ENCODE results near the gene ULBP2.
"Not testable (repeated sequence)": the region's sequence is repeated elsewhere in the genome, so short reads cannot be mapped to it uniquely, and the experiment has no call there.

The ULBP2 gene

DNA sequence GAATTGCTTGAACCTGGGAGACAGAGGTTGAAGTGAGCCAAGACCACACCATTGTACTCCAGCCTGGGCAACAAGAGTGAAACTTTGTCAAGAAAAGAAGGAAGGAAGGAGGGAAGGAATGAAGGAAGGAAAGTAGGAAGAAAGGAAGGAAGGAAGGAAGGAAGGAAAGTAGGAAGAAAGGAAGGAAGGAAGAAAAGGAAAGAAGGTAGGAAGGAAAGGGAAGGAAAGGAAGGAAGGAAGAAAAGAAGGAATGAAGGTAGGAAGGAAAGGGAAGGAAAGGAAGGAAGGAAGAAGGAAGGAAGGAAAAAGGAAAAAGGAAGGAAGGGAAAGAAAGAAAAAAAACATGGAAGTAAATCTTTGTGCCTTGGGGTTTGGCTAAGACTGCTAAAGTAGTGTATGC is 33.6 kb downstream of the ULBP2 start:
- no peak for DNase-seq

DNA sequence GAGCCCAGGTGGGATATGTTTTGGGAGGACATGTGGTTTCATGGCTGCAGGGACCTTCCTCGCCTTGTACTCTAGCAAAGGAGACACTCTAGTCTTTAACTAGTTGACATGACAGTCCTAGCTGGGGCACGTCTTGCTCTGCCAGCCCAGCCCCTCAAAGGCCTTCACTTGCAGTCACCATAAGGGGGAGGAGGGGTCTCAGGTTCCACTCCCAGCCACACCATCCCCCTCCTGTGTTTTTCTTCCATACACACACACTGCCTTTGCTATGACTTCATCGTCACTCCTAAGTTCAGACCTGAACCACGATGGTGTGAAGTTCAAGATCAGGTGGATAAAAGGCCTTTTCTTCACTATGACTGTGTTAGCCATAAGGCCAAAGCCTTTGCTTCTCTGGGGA is 35.4 kb downstream of the ULBP2 start:
- no peak for DNase-seq

GRCh38 chr6:149978610-149979009 is 36.8 kb downstream of the ULBP2 start:
- DNase-seq, result no peak

- no peak for DNase-seq
Measured at GRCh38 chr6:149979293-149979692, 37.5 kb downstream of the ULBP2 start.

DNA sequence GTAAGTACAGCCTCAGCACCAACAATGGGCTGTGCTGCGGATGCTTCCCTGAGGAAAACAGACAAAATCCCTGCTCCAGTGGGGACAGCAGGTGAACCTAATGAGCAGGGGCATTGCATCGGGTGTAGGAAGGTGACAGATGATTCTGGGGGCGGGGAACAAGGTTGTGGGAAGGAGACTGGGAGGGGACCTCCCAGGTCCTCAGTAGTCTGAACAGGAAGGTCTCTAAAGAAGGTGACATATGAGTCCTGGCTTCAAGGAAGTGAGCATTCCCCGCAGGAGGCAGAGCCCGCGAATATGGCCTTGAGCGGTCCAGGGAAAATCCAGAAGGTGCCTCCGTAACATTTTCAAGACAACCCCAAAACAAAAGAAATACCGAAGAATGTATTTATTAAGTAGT is 41.3 kb downstream of the ULBP2 start:
- no peak for DNase-seq

GRCh38 chr6:149984773-149985172 is 43.0 kb downstream of the ULBP2 start:
- no peak for DNase-seq

- DNase-seq, result no peak
Measured at GRCh38 chr6:149985481-149985937, 43.7 kb downstream of the ULBP2 start.

DNA sequence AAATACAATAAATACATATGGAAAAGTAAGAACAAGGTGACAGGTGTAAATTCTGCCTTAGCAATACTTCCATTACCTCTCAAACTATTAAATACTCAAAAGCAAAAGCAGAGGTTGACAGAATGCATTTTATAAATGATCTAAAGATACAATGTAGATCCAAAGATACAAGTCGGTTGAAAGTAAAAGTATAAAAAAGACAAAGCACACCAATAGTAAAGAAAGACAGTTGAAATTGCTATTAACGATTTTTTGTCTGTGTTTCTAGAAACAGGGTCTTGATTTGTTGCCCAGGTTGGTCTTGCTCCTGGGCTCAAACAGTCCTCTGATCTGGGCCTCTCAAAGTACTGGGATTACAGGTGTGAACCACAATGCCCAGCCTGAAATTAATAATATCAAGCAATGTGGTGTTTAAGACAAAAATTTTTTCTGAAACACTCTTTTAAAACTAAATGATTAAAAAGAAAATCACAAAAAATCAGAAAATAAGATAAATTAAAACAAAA is 45.8 kb downstream of the ULBP2 start:
- DNase-seq, result no peak

- DNase-seq, result no peak
Measured at GRCh38 chr6:149988550-149989346, 46.9 kb downstream of the ULBP2 start.

- DNase-seq, result no peak
Measured at GRCh38 chr6:149990212-149990660, 48.4 kb downstream of the ULBP2 start.

DNA sequence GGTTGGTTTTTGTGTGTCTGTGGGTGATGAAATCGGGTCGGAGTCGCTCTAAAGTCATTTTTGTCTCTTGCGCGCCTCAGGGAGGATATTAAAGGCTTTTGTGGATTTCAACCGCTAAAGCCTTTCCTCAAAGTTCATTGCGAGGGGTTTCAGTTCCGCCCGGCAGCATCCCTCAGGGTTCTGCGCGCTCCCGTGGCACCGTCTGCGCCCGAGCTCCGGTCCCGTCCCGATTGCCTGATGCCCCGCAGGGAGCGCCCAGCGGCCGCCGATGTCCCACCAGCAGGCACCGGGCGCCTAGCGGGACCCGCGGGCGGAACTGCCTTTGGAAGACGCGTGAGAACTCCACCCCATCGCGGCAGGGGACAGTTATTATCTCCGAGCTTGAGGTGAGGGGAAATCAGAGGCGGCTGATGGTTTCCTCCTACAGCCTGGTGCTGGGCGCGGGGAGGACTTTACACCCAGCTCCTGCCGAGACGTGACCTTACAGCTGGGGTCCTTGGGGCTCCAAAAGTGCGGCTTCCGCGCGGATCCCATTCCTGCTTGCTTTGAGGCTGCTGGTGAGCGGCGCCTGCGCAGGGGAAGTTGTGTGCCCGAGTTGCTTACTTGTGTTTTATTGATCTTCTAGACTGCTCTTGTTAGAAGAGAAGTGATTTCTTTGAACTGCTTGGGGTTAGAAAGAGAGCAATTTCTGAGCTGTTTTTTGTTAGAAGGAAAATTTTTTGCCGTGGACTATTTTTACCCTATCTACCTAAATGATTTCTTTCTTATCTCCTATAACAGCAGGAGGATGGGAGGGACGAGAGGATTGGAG is 49.1 kb downstream of the ULBP2 start:
- no peak for DNase-seq

DNA sequence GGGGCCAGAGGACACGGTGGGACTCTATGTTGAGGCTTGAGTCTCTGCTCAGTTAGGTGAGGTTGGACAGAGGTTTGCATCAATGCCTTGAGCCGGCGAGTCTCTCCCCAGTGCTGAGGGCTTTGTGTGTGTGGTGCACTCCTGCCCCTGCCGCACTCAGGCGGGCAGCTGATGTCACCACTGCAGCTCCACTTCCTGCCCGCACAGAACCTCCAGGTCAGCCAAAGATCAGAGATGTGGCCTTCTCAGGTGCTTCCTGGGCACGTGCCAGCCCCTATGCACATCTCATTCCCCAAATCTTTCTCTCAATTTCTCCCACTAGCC is 49.6 kb downstream of the ULBP2 start:
- DNase-seq, result not testable (repeated sequence)

DNA sequence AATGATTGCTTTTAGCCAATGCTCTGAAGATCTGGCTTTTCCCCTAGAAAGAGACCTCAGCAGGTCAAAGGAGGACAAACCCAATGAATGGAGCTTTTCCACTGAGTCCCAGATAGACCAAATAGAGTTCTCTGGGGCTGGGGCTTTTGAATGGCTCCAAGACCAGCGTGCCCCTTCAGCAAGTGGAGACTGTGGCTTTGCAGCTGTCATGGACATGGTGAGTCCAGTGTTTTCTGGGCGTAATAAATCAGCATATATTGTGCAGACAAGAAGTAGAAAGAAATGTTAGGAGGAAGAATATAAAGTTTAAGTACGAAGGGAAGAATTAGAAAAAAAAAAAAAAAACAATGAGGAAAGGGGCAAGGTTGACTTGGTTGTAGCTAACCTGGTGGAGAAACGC is 50.0 kb downstream of the ULBP2 start:
- no peak for DNase-seq

GRCh38 chr6:149995235-149995750 is 53.5 kb downstream of the ULBP2 start:
- DNase-seq, result no peak

DNA sequence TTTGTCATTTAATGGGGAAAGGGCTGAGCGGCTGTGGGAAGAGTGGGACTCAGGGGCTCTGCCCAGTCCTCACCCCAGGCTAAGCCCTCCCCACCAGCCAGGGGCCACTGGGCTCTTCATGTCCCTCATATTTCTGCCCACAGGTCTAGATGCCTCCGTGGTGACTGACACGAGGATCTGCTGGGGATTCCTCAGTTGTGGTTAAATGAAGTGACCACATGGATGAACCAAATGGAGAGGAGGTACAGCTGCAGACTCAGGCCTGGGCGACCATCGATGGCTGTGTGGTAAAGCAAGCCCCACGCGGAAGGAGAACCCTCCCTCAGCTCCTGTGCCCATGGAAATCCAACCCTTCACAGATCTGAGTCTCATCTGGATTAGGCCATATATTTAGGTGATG is 54.2 kb downstream of the ULBP2 start:
- no peak for DNase-seq
